IMR-90 (cell line): ENCODE data around the gene RBPJ. TPM values are rescaled to one million over a fixed set of nuclear protein-coding genes. Genes with fewer than 3 reads are reported as not detected.

ENCODE experiments used
- ATAC-seq: fragments of 200-7000 bp; cut with Tn5 transposase; 2 replicates; pipeline ENCODE4 v1.9.1; 2020; ENCODE audit warnings: low read depth, mild to moderate bottlenecking, moderate library complexity
- BruUV-seq: library from RNA; stranded (reverse); fragments of 400-500 nt; replicated peaks from 2 replicates; lab custom pipeline; 2021; lab: Mats Ljungman, UMichigan
- CTCF ChIA-PET: fragments of 300-600 bp; formaldehyde crosslinking; extraction: SDS; loops from one replicate; lab custom pipeline; 2021; ENCODE audit warnings: antibody characterized with exemption; lab: Yijun Ruan, JAX
- POLR2A ChIA-PET: fragments of 300-600 bp; sonication (Branson Sonifier 250); formaldehyde crosslinking; loops from one replicate; lab custom pipeline; 2022; ENCODE audit warnings: antibody characterized with exemption; ENCODE audit not compliant: unreplicated experiment; lab: Charles Lee
- DNase-seq: peaks from one replicate; pipeline ENCODE4 v3.0.0; 2013
- H2AFZ ChIP-seq: replicated peaks from 2 replicates; pipeline ENCODE3; 2013; ENCODE audit warnings: low read length, mild to moderate bottlenecking; ENCODE audit not compliant: poor library complexity
- H2AK5ac ChIP-seq: 2 replicates; pipeline ENCODE4 v1.6.1; 2013; ENCODE audit warnings: low read depth, low read length, inconsistent platforms
- H2AK9ac ChIP-seq: replicated peaks from 2 replicates; pipeline ENCODE3; 2013; ENCODE audit warnings: mild to moderate bottlenecking, low read depth, low read length, moderate library complexity; ENCODE audit not compliant: poor library complexity
- H2BK120ac ChIP-seq: 2 replicates; pipeline ENCODE4 v1.6.1; 2013; ENCODE audit warnings: low read depth, low read length, inconsistent platforms
- H2BK15ac ChIP-seq: 3 replicates; pipeline ENCODE4 v1.6.1; 2013; ENCODE audit warnings: low read depth, low read length, inconsistent platforms
- H2BK20ac ChIP-seq: 2 replicates; pipeline ENCODE4 v1.6.1; 2013; ENCODE audit warnings: low read depth, mild to moderate bottlenecking, inconsistent platforms, low read length, moderate library complexity
- H2BK5ac ChIP-seq: 2 replicates; pipeline ENCODE4 v1.6.1; 2013; ENCODE audit warnings: mild to moderate bottlenecking, low read depth, low read length, inconsistent platforms; ENCODE audit not compliant: poor library complexity, severe bottlenecking
- H3K14ac ChIP-seq: replicated peaks from 2 replicates; pipeline ENCODE4 v1.6.1; 2013; ENCODE audit warnings: low read depth, low read length, inconsistent platforms
- H3K18ac ChIP-seq: 2 replicates; pipeline ENCODE4 v1.6.1; 2013; ENCODE audit warnings: low read depth, low read length, control low read depth
- H3K23ac ChIP-seq: 2 replicates; pipeline ENCODE4 v1.6.1; 2013; ENCODE audit warnings: low read depth, low read length, inconsistent platforms
- H3K27ac ChIP-seq: 2 replicates; pipeline ENCODE4 v1.5.1; 2013; ENCODE audit warnings: mild to moderate bottlenecking, control low read depth, low read length; ENCODE audit not compliant: insufficient read depth
- H3K27me3 ChIP-seq: 2 replicates; pipeline ENCODE4 v1.6.1; 2013; ENCODE audit warnings: low read length; ENCODE audit not compliant: control insufficient read depth, insufficient read depth
- H3K36me3 ChIP-seq: 2 replicates; pipeline ENCODE4 v1.6.1; 2013; ENCODE audit warnings: low read length, mixed read lengths; ENCODE audit not compliant: control insufficient read depth, insufficient read depth
- H3K4ac ChIP-seq: 2 replicates; pipeline ENCODE4 v1.6.1; 2013; ENCODE audit warnings: low read depth, low read length, inconsistent platforms
- H3K4me1 ChIP-seq: 2 replicates; pipeline ENCODE4 v1.6.1; 2013; ENCODE audit warnings: low read length, mixed read lengths; ENCODE audit not compliant: control insufficient read depth, insufficient read depth
- H3K4me2 ChIP-seq: 2 replicates; pipeline ENCODE4 v1.6.1; 2013; ENCODE audit warnings: low read depth, mild to moderate bottlenecking, control low read depth, low read length, moderate library complexity
- H3K4me3 ChIP-seq: 2 replicates; pipeline ENCODE4 v1.5.1; 2013; ENCODE audit warnings: low read depth, mild to moderate bottlenecking, control low read depth, low read length, moderate library complexity; ENCODE audit not compliant: insufficient read depth
- H3K56ac ChIP-seq: 2 replicates; pipeline ENCODE4 v1.6.1; 2013; ENCODE audit warnings: low read length, inconsistent platforms; ENCODE audit not compliant: insufficient read depth; ENCODE audit errors: extremely low read depth
- H3K79me1 ChIP-seq, 2 experiments: 2 replicates each; pipeline ENCODE4 v1.6.1; 2013; ENCODE audit warnings: low read length in 2 of 2, inconsistent platforms in 1 of 2, low read depth in 1 of 2
- H3K9ac ChIP-seq: 2 replicates; pipeline ENCODE4 v1.6.1; 2013; ENCODE audit warnings: low read depth, low read length, control low read depth
- H3K9me1 ChIP-seq: 2 replicates; pipeline ENCODE4 v1.6.1; 2013; ENCODE audit warnings: low read length, inconsistent platforms; ENCODE audit not compliant: insufficient read depth
- H3K9me3 ChIP-seq: 2 replicates; pipeline ENCODE4 v1.6.1; 2013; ENCODE audit warnings: low read length; ENCODE audit not compliant: control insufficient read depth, insufficient read depth
- H4K20me1 ChIP-seq: 2 replicates; pipeline ENCODE4 v1.6.1; 2013; ENCODE audit warnings: low read length, inconsistent platforms; ENCODE audit not compliant: insufficient read depth
- H4K5ac ChIP-seq: 2 replicates; pipeline ENCODE4 v1.6.1; 2013; ENCODE audit warnings: mild to moderate bottlenecking, low read depth, low read length, control low read depth
- H4K8ac ChIP-seq, 2 experiments: 2 replicates each; pipeline ENCODE4 v1.6.1; 2013; ENCODE audit warnings: low read depth in 2 of 2, low read length in 2 of 2, control low read depth in 1 of 2, inconsistent platforms in 1 of 2
- H4K91ac ChIP-seq: 2 replicates; pipeline ENCODE4 v1.6.1; 2013; ENCODE audit warnings: low read depth, low read length, inconsistent platforms; ENCODE audit not compliant: insufficient read depth
- CEBPB ChIP-seq: IDR thresholded peaks from 2 replicates; pipeline ENCODE4 v1.6.1; 2012; ENCODE audit warnings: low read depth, low read length, improper control_type of control experiment
- CHD1 ChIP-seq: IDR thresholded peaks from 2 replicates; pipeline ENCODE4 v1.6.1; 2012; ENCODE audit warnings: low read depth, low read length, improper control_type of control experiment
- NFE2L2 ChIP-seq: fragments of 150-350 bp; IDR thresholded peaks from 2 replicates; pipeline ENCODE4 v1.6.1; 2016; ENCODE audit warnings: low read depth, mild to moderate bottlenecking, low read length
- RAD21 ChIP-seq: IDR thresholded peaks from 2 replicates; pipeline ENCODE4 v1.6.1; 2012; ENCODE audit warnings: low read length, improper control_type of control experiment
- WGBS, 2 experiments: methylation state at CpG; one replicate each; pipeline versions ENCODE4 v1.1.5 to v1.1.7; 2013; ENCODE audit warnings: missing lambda C conversion rate in 2 of 2; ENCODE audit not compliant: insufficient read length in 1 of 2; ENCODE audit errors: extremely low coverage in 2 of 2; 5-methylcytosine and 5-hydroxymethylcytosine counted together
- dilution Hi-C: fragments of 300-500 bp; cut with HindIII; formaldehyde crosslinking; loops from one replicate; pipeline ENCODE4 v1.14.3; 2018; ENCODE audit warnings: low sequenced_read_pairs; ENCODE audit not compliant: unreplicated experiment
- in situ Hi-C: fragments of 300-500 bp; cut with MboI; formaldehyde crosslinking; loops from 3 replicates; pipeline ENCODE4 v1.14.3; 2019; ENCODE audit warnings: low sequenced_read_pairs, inconsistent platforms, mixed read lengths
- intact Hi-C: fragments of 100-400 bp; cut with micrococcal nuclease; formaldehyde crosslinking; loops from 2 replicates; pipeline ENCODE4 v1.10.0; 2022
- polyA plus RNA-seq, 3 experiments: library from polyadenylated mRNA; depleted of rRNA; stranded (reverse); fragments of >200 nt; gene quantifications; 2 replicates each; pipeline ENCODE4 v1.2.3, GENCODE V29; 2012; ENCODE audit warnings: low replicate concordance in 1 of 3
- total RNA-seq: library from RNA; depleted of rRNA; stranded (reverse); fragments of >200 nt; gene quantifications from 2 replicates; pipeline ENCODE4 v1.2.3, GENCODE V29; 2012

Gene RBPJ
- total and polyA plus RNA-seq, 2 of the 4 experiments (the other 2 are of a cell fraction): 50.3 to 148 TPM

DNA sequence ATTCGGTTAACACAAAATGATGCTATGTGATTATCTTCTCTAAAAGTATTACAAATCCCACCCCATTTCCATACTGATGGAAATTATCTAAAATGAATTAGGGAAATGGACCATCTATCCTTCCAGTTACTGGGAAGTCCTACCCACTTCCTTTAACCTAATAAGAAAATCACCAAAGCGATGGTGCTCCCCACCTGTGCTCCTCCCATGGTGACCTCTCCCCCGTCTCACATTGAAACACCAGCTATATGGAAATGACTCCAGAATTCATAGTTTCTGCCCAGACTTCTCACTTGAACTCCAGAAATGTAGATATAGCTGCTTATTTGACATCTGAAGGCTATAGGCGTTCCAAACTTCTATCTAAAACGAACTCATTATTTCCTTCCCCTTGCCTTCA, 121.0 kb downstream of the RBPJ start:
- peaks cover 2% of the 10 kb centered on the region; the same call in 1 of the 2 replicates for H3K4me1 ChIP-seq
- no peak overlapping the region for H4K5ac ChIP-seq
- peaks cover 7% of the 10 kb centered on the region; the same call in 1 of the 2 replicates for H3K9me1 ChIP-seq
- DNase-seq (no peak), ATAC-seq (no peak)
- 0 out of 2 replicates have a peak overlapping the region, but pooled peaks have one; percentile 21 for H3K14ac ChIP-seq
- POLR2A ChIA-PET: no interaction called here
- in situ Hi-C loops: no loop called here
- no peak overlapping the region for H3K4ac ChIP-seq
- H3K27me3 ChIP-seq: no peaks in the 10 kb centered on the region
- no peak overlapping the region for H2BK20ac ChIP-seq
- CTCF ChIA-PET: no interaction called here
- no peak overlapping the region for H3K27ac ChIP-seq
- H3K9me3 ChIP-seq: peaks cover 3% of the 10 kb centered on the region; the same call in 1 of the 2 replicates
- no peak overlapping the region for H4K8ac ChIP-seq
- H3K9ac ChIP-seq: no peak overlapping the region
- no CpG with 5 or more reads among the region's 5 CpGs for WGBS, 2 experiments
- H3K23ac ChIP-seq: no peak overlapping the region
- no peak overlapping the region for H3K4me3 ChIP-seq
- H3K36me3 ChIP-seq: peaks cover 9% of the 10 kb centered on the region; the same call in 1 of the 2 replicates
- no peak overlapping the region for H2AK5ac ChIP-seq
- H3K56ac ChIP-seq: no peak overlapping the region
- BruUV-seq: no TSS peak
- no peak overlapping the region for H4K91ac ChIP-seq
- no peak overlapping the region for H2AFZ ChIP-seq
- no peak overlapping the region for H2BK120ac ChIP-seq
- no peak overlapping the region for H2BK15ac ChIP-seq
- no peak overlapping the region for H3K18ac ChIP-seq
- H2BK5ac ChIP-seq: no peak overlapping the region
- no peak overlapping the region for H3K4me2 ChIP-seq
- no peaks in the 10 kb centered on the region for H4K20me1 ChIP-seq
- TF ChIP-seq NFE2L2 (no peak), CHD1 (no peak), RAD21 (no peak), CEBPB (no peak)
- intact Hi-C loops: no loop called here
- H2AK9ac ChIP-seq: no peak overlapping the region
- dilution Hi-C loops: no loop called here
- H3K79me1 ChIP-seq: peaks cover 0 to 3% of the 10 kb centered on the region in 2 experiments; a peak in 1 of 4 replicates
